OCI-LY7 (cell line): ENCODE measurements around the gene PCDH12.

ENCODE experiments used
- EZH2phosphoT487 ChIP-seq: fragments of 200-600 bp; sonication (generic); IDR thresholded peaks from 2 replicates; pipeline ENCODE4 v1.6.1; 2018; ENCODE audit warnings: low read depth, borderline replicate concordance, mild to moderate bottlenecking, mixed run types, antibody characterized with exemption, low read length, moderate library complexity, mixed read lengths
- TF ChIP-seq, protein P1 (sequence below): fragments of 200-600 bp; sonication (generic); conservative IDR thresholded peaks from 2 replicates; pipeline ENCODE4 v1.5.1; 2014; ENCODE audit warnings: mild to moderate bottlenecking, antibody characterized with exemption, low read length, moderate library complexity, mixed read lengths

DNA sequence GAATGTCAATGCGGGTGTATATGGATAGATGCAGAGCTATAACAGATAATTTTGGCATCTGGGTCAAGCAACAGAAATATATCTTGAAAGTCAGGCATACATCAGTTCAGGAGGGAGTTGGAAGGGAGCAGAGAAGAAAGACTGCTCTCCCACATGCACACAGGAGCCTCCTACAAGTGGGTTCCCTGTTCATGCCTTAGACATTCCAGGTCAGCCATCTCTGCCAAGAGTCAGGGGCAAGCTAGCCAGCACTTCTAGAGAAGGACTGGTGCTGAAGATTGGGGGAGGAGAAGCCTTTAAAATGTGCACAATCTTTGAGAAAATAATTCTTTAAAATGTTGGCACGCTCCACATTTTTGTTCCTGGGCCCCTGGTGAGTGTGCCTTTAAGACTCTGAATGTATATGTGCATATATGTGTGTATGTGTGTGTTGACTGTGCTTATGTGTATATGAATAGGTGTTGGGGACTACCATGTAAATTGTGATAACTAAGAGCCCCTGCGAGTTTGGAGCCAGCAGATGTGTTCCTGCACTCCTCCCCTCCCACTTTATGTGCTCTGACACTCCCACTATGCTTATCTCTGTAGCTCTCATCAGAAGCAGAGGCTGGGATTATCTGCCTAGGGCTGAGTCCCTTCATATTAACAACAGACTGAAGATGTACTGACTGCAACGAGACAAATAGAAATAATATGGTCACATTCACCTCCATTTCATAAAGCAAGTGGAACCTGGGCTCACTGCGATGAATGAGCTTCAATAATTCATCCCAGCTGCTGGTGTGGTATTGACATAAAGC lies 55.8 kb downstream of the PCDH12 start:
- TF ChIP-seq, protein P1, sequence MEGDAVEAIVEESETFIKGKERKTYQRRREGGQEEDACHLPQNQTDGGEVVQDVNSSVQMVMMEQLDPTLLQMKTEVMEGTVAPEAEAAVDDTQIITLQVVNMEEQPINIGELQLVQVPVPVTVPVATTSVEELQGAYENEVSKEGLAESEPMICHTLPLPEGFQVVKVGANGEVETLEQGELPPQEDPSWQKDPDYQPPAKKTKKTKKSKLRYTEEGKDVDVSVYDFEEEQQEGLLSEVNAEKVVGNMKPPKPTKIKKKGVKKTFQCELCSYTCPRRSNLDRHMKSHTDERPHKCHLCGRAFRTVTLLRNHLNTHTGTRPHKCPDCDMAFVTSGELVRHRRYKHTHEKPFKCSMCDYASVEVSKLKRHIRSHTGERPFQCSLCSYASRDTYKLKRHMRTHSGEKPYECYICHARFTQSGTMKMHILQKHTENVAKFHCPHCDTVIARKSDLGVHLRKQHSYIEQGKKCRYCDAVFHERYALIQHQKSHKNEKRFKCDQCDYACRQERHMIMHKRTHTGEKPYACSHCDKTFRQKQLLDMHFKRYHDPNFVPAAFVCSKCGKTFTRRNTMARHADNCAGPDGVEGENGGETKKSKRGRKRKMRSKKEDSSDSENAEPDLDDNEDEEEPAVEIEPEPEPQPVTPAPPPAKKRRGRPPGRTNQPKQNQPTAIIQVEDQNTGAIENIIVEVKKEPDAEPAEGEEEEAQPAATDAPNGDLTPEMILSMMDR: no peak
- no peak for TF ChIP-seq EZH2phosphoT487
